Mesothelial cell of epicardium (in vitro differentiated cells): ENCODE data around the gene BMP6. TPM values are rescaled to one million over a fixed set of nuclear protein-coding genes. Genes with fewer than 3 reads are reported as not detected.

Experiments used
- DNase-seq, 2 experiments: peaks; one replicate each; pipeline ENCODE4 v3.0.0; 2021; ENCODE audit warnings: low spot score in 2 of 2; ENCODE audit not compliant: unreplicated experiment in 2 of 2
- H3K27ac Mint-ChIP-seq: 2 replicates; pipeline ENCODE4 v1.8.0; 2021; ENCODE audit warnings: mixed read lengths
- H3K27me3 Mint-ChIP-seq: 2 replicates; pipeline ENCODE4 v1.8.0; 2021; ENCODE audit warnings: low read depth, mixed read lengths
- H3K36me3 Mint-ChIP-seq: 2 replicates; pipeline ENCODE4 v1.8.0; 2021; ENCODE audit warnings: mixed read lengths
- H3K4me1 Mint-ChIP-seq: 2 replicates; pipeline ENCODE4 v1.8.0; 2021; ENCODE audit warnings: mixed read lengths
- H3K4me3 Mint-ChIP-seq: 2 replicates; pipeline ENCODE4 v1.8.0; 2021; ENCODE audit warnings: mild to moderate bottlenecking, moderate library complexity, mixed read lengths
- H3K9me3 Mint-ChIP-seq: 2 replicates; pipeline ENCODE4 v1.8.0; 2021; ENCODE audit warnings: mixed read lengths
- CTCF ChIP-seq: fragments of 200-600 bp; sonication (generic); IDR thresholded peaks from one replicate; pipeline ENCODE4 v1.5.0; 2021; ENCODE audit warnings: antibody characterized with exemption; ENCODE audit not compliant: unreplicated experiment
- total RNA-seq: library from RNA; stranded (reverse); gene quantifications from 3 replicates; pipeline ENCODE4 v1.2.1, GENCODE V29; 2021

BMP6 gene
- total RNA-seq, 1 donor from 2014 or later, result 3.6 TPM

GRCh38 chr6:7726416-7727085 lies 652 bp downstream of the BMP6 start:
- H3K4me1 Mint-ChIP-seq, result peaks cover 26% of the 10 kb centered on the region
- peak in 1 of 2 experiments; percentile 46 for DNase-seq
- H3K9me3 Mint-ChIP-seq, result no peaks in the 10 kb centered on the region
- no peak overlapping the region for H3K27ac Mint-ChIP-seq
- H3K4me3 Mint-ChIP-seq, result peak overlapping the region; percentile 82
- peaks cover 81% of the 10 kb centered on the region for H3K27me3 Mint-ChIP-seq
- H3K36me3 Mint-ChIP-seq, result no peaks in the 10 kb centered on the region
- TF ChIP-seq CTCF, result no peak

- H3K4me3 Mint-ChIP-seq, result peak overlapping the region; percentile 66
- H3K9me3 Mint-ChIP-seq, result no peaks in the 10 kb centered on the region
- H3K27ac Mint-ChIP-seq, result no peak overlapping the region
- DNase-seq, result peak in 1 of 2 experiments; percentile 47
- H3K4me1 Mint-ChIP-seq, result peaks cover 25% of the 10 kb centered on the region
- no peaks in the 10 kb centered on the region for H3K36me3 Mint-ChIP-seq
- peaks cover 83% of the 10 kb centered on the region for H3K27me3 Mint-ChIP-seq
- TF ChIP-seq CTCF, result no peak
These were observed 1.4 kb downstream of the BMP6 start for GRCh38 chr6:7727086-7727945.

GRCh38 chr6:7727946-7728854 lies 2.3 kb downstream of the BMP6 start:
- Mint-ChIP-seq H3K27ac (no peak overlapping the region), H3K27me3 (peaks cover 83% of the 10 kb centered on the region), H3K9me3 (no peaks in the 10 kb centered on the region), H3K4me3 (peak overlapping the region; percentile 59), H3K36me3 (no peaks in the 10 kb centered on the region), H3K4me1 (peaks cover 25% of the 10 kb centered on the region)
- no peak for TF ChIP-seq CTCF
- peak in 1 of 2 experiments; percentile 42 for DNase-seq

GRCh38 chr6:7728855-7729590 lies 3.1 kb downstream of the BMP6 start:
- DNase-seq, result no peak
- TF ChIP-seq CTCF, result no peak
- peak overlapping the region; percentile 59 for H3K4me3 Mint-ChIP-seq
- no peak overlapping the region for H3K27ac Mint-ChIP-seq
- peaks cover 25% of the 10 kb centered on the region for H3K4me1 Mint-ChIP-seq
- H3K36me3 Mint-ChIP-seq, result no peaks in the 10 kb centered on the region
- no peaks in the 10 kb centered on the region for H3K9me3 Mint-ChIP-seq
- H3K27me3 Mint-ChIP-seq, result peaks cover 84% of the 10 kb centered on the region
